Renal cortex interstitium (tissue), 11 donors: ENCODE results near the gene MVB12B. TPM values are rescaled to one million over a fixed set of nuclear protein-coding genes. Genes with fewer than 3 reads are reported as not detected.
"Not testable (repeated sequence)": the region's sequence is repeated elsewhere in the genome, so short reads cannot be mapped to it uniquely, and the experiment has no call there.

ENCODE experiments used
- DNase-seq, 11 donors: peaks; one replicate each; pipeline ENCODE4 v3.0.0-alpha.2; 2013; ENCODE audit warnings: low read depth in 9 of 11, low spot score in 4 of 11; ENCODE audit errors: extremely low read depth in 1 of 11
- polyA plus RNA-seq, 3 donors: library from polyadenylated mRNA; unstranded; fragments of 120-200 nt; gene quantifications; one replicate each; pipeline ENCODE4 v1.2.1, GENCODE V29; 2013; ENCODE audit not compliant: insufficient read length in 3 of 3

MVB12B gene
- polyA plus RNA-seq, 3 donors: 15.4 to 19.3 (median 16.3) TPM

DNA sequence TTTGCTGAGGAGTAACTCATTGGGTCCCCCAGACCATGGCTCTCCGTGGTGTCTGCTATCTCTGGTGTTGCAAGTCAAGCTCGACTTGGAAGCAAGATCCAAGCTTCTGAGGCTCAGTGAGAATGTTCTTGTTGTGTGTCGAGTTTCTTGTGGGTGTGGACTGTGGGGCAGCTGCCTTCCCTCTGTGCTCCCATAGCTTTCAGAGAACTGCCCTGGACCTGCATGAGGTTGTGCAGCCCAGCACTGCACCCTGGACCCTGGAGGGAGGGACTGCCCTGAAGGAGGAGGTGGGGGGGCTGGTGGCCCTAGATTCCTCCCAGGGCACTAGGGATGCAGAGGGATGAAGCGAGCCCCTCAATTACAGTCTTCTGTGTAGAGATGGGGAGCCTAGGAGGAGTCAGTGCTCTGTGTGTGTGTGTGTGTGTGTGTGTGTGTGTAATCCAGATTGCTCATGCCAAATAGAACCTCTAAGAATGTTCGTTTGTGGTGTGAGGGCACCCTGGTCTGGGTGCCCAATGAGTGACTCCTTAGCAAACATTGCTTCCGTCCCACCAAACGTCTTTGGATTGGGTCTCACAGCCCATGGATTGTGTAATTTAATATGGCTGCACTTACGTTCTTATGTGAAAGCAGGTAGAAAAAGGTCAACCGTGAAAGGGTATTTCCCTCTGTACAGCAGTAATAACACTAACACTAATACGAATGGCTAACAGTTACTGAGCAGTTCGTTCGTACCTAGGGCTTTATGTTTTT lies 143.8 kb downstream of the MVB12B start:
- no peak for DNase-seq

- DNase-seq: no peak
These were observed 144.5 kb downstream of the MVB12B start for GRCh38 chr9:126471084-126471624.

DNA sequence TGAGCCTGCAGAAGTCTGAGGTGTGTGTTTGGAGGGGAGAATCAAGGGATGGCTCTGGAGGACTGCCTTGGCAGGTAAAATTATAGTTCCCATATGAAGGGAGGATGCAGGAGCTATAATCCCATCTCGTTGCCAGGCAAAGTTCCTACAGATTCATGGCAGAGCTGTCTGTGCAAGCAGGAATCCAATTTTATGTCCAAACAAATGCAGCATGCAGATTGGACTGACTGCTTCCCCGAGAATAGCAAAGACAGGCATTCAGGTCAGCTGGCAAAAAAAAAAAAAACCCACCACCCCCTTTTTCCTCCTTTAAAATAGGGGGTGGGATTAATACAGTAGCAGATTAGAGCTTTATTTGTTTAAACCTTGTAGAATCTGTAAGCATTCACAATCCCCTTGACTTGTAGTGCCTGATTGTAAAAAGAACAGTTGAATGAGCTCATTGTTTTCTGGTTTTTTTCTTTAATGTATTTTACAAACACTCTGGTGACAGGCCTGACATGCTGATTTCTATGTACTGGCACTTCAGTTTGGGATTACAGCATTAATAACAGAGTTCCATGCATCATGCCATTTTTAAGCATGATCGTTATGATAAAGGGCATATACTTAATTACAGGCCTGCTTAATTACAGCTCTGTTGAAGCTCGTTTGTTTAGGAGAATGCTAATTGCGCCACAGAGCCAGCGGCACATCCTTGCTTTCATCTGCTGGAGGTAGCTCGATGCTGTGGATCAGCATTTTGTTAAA lies 145.7 kb downstream of the MVB12B start:
- DNase-seq: no peak

DNA sequence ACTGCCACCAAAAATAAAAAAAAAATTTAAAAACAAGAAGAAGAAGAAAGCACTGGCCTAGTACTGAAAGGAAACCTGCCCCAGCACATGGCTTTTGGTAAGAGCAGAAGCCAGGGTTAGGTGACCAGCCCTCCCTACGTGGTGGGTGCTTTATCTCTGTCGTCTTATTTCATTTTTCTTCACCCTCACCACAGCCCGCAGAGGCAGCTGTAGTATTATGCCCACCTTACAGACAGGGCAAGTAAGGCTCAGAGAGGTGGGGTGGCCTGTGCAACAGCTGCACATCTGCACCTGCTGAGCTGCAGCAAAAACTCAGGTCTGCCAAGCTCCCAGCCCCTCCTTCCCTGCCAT lies 146.3 kb downstream of the MVB12B start:
- no peak for DNase-seq

- no peak for DNase-seq
These were observed 147.7 kb downstream of the MVB12B start for GRCh38 chr9:126474206-126474765.

- no peak for DNase-seq
These were observed 148.3 kb downstream of the MVB12B start for GRCh38 chr9:126474786-126475485.

- DNase-seq: no peak
These were observed 149.4 kb downstream of the MVB12B start for GRCh38 chr9:126475933-126476555.

GRCh38 chr9:126477432-126477831 lies 150.8 kb downstream of the MVB12B start:
- DNase-seq: not testable (repeated sequence)

DNA sequence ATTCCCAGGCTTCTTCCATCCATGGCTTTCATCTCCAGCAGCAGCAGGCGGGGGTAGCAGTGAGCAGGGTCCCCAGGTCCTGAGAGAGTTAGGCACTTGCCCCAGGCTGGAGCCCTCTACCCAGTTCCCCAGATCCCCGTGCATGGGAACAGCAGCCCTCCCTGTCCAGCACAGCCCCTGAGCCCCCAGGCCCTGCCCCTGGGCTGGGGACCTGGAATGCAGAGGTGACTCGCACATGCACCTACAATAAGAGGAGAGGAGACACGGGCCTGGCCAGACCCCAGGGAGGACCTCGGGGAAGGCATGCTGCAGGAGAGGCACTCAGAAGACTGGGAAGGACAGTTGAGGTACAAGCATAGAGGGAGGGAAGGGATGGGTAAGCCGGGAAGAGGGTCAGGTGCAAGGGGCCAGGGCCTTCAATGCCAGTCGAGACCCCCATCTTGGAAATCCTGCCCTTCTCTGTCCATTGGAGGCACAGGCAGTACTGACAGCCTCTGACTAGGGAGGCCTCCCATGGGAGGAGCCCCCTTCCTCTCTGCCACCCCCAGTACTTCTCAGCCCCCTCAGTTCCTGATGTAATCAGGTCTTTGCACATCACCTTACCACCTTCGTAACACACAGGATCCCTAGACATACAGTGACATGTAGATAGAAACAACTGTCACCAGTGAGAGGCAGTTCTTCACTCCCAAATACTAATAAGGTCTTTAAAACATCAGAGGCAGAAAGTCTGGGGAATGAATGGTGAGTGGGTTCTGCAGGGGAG lies 151.8 kb downstream of the MVB12B start:
- no peak for DNase-seq

DNA sequence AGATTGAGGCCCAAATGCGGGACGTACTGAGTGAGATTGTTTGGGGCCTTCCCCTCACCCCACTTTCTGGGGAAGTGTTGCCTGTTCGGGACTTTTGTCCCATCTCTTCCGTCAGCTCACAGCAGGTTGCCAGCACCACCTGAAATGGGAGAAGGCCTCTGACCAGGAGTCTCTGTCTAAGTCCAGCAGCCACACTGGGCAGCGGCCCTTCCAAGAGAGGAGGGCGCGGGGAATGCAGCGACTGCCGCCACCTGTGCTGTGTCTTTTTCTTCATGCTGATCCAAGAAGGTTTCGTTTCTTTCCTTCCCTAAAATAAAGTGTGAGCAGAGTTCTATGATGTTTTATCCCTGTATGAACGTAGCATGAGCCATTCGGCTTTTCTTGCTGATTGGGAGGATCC lies 152.9 kb downstream of the MVB12B start:
- no peak for DNase-seq

- DNase-seq: no peak
These were observed 154.2 kb downstream of the MVB12B start for GRCh38 chr9:126480813-126481212.

GRCh38 chr9:126481862-126482261 lies 155.2 kb downstream of the MVB12B start:
- DNase-seq: no peak

DNA sequence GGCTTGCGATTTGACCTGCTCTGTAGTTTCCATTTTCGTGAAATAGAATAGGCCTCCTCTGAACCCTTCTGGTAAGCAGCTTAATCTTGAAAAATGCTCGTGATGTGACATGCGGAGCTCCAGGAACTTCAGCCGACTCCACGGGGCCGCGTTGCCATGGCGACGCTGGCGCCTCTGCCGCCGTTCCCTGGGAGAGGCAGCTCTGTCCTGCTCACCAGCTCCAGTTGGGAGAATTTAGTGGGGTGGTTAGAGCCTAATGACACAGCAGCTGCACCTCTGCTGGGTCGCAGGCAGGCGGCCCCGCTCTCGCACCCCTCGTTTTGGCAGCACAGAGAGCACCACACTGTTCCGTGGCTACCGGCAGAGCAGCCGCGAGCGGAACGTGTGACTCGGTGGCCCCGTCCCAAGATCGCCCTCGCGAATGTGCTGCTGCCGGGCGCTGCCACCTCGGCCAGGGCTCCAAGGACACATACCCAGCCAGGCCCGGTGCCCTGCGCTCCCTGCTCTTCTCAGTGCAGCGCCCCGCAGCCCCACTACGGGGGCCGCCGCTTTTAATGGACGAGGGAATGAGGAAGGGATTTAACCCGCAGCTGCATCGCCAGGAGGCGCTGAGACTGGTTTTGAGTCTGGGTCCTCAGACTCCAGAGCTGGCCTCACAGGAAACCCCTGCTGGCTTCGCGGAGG lies 155.9 kb downstream of the MVB12B start:
- peak in 9 of 11 donors; percentile 44 to 69 (median 60) for DNase-seq

- no peak for DNase-seq
These were observed 156.9 kb downstream of the MVB12B start for GRCh38 chr9:126483468-126484073.

- DNase-seq: no peak
These were observed 159.0 kb downstream of the MVB12B start for GRCh38 chr9:126485662-126486061.

DNA sequence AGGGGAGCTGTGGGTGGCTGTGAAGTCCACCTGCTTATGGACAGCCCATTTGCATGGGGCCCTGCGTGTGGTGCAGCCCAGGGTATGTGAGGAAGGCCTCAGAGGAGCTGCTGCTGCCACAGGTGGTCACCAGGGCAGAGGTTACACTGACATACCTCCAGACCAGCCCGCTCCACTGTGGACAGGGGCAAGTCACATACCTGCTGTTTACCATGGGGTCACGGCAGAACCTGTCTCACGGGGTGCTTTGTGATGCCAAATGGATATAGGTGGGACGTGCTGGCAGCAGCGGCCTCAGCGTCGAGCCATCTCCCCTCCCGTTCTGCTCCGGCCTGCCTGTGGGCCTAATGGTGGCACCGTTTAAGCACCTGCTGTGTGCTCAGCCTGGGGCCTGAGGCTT lies 159.6 kb downstream of the MVB12B start:
- DNase-seq: no peak

DNA sequence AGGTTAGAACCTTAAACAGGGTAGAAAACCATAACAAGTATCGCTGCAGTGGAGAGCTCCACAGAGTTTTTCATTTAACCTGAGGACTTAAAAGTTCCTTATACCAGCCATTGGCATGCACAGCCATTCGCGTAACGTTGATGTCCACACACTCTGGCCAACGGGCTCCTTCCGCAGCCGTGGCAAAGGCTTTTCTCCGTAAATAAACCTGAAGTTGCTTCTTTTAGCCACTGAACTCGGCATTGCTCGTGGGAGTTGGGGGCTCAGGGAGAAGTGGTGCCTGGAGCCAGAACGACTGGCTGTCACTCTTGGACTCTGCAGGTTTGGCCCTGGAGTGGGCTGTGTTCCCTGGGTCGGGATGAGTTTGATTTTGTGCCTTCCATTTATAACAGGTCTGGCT lies 161.2 kb downstream of the MVB12B start:
- DNase-seq: no peak
